Spleen (tissue), 11 donors: Measurements from ENCODE around the gene IKZF5. TPM values are rescaled to one million over a fixed set of nuclear protein-coding genes. Genes with fewer than 3 reads are reported as not detected.

Experiments
- DNase-seq: peaks from one replicate; pipeline ENCODE4 v3.0.0-alpha.2; 2020
- H3K27ac ChIP-seq, 8 donors: fragments of 200-600 bp; sonication (generic) in 7 of 8; 1 replicate in 4 of 8; 2 replicates in 4 of 8; pipeline versions ENCODE4 v1.5.0 to v1.8.0; 2016 to 2021; ENCODE audit warnings: inconsistent platforms in 4 of 8, mild to moderate bottlenecking in 4 of 8, moderate library complexity in 1 of 8
- H3K27me3 ChIP-seq, 7 donors: fragments of 200-600 bp; sonication (generic) in 6 of 7; replicated peaks in 1 of 7; 1 replicate in 4 of 7; 2 replicates in 3 of 7; pipeline versions ENCODE4 v1.5.0 to v1.8.0; 2016 to 2021; ENCODE audit warnings: inconsistent platforms in 3 of 7, mild to moderate bottlenecking in 1 of 7
- H3K36me3 ChIP-seq, 6 donors: fragments of 200-600 bp; sonication (generic) in 5 of 6; 1 replicate in 4 of 6; 2 replicates in 2 of 6; pipeline versions ENCODE4 v1.5.0 to v1.8.0; 2016 to 2021; ENCODE audit warnings: inconsistent platforms in 2 of 6
- H3K4me1 ChIP-seq, 6 donors: fragments of 200-600 bp; sonication (generic) in 5 of 6; 1 replicate in 3 of 6; 2 replicates in 3 of 6; pipeline versions ENCODE4 v1.5.0 to v1.8.0; 2016 to 2021; ENCODE audit warnings: inconsistent platforms in 3 of 6
- H3K4me3 ChIP-seq, 8 donors: fragments of 200-600 bp; sonication (generic) in 7 of 8; 1 replicate in 4 of 8; 2 replicates in 4 of 8; pipeline versions ENCODE4 v1.5.0 to v1.8.0; 2016 to 2021; ENCODE audit warnings: inconsistent platforms in 4 of 8, mild to moderate bottlenecking in 4 of 8, moderate library complexity in 2 of 8
- H3K9me3 ChIP-seq, 8 donors: fragments of 200-600 bp; sonication (generic) in 7 of 8; 1 replicate in 4 of 8; 2 replicates in 4 of 8; pipeline versions ENCODE4 v1.5.0 to v1.8.0; 2016 to 2021; ENCODE audit warnings: inconsistent platforms in 4 of 8
- CTCF ChIP-seq, 11 experiments: fragments of 200-600 bp in 7 of 11; fragments of 450-650 bp in 4 of 11; sonication (generic) in 4 of 11; IDR thresholded peaks in 8 of 11; conservative IDR thresholded peaks in 3 of 11; 1 replicate in 7 of 11; 2 replicates in 4 of 11; pipeline versions ENCODE4 v1.4.0 to v1.8.0; 2016 to 2021; ENCODE audit warnings: antibody characterized with exemption in 11 of 11, inconsistent platforms in 4 of 11, mild to moderate bottlenecking in 1 of 11
- POLR2A ChIP-seq, 3 donors: fragments of 450-650 bp; IDR thresholded peaks; one replicate each; pipeline ENCODE4 v1.5.1; 2017; ENCODE audit warnings: antibody characterized with exemption in 3 of 3, mild to moderate bottlenecking in 1 of 3
- POLR2AphosphoS5 ChIP-seq, 3 donors: sonication (generic); formaldehyde crosslinking; IDR thresholded peaks; one replicate each; pipeline ENCODE4 v1.5.1; 2017; ENCODE audit warnings: antibody characterized with exemption in 3 of 3
- WGBS, 5 donors: extraction: QIAGEN DNeasy Blood & Tissue Kit in 3 of 5; methylation state at CpG; one replicate each; pipeline versions ENCODE4 v1.1.5 to v1.1.7; 2013 to 2018; 5-methylcytosine and 5-hydroxymethylcytosine counted together
- intact Hi-C: fragments of 100-400 bp; cut with DNase I; formaldehyde crosslinking; loops from one replicate; pipeline ENCODE4 v1.15.0; 2023; ENCODE audit warnings: low total_unique reads
- polyA plus RNA-seq, 3 donors: library from polyadenylated mRNA; stranded (reverse); fragments of 200-250 nt; gene quantifications; one replicate each; pipeline ENCODE4 v1.2.1, GENCODE V29; 2013
- total RNA-seq, 7 donors: library from RNA; depleted of rRNA in 3 of 7; stranded (reverse); fragments of >200 nt in 3 of 7; fragmentation: NEBNext Ultra II Directional in 4 of 7; extraction: Animal tissue kit (Norgen Biotek cat#: 25700) in 4 of 7; gene quantifications; one replicate each; pipeline versions ENCODE4 v1.1.0 to v1.2.1, GENCODE V29; 2016 to 2021
- donor health status: healthy with polysubstance abuse.
- donor health status: DM: no; HTN: no; CAD: no; lungs with moderate emphysema.
- donor health status: DM: no; HTN: no; CAD: no.
- donor health status: Bipolar disorder and iron deficiency.
- donor health status: healthy.
- donor health status: DM: no; HTN: no; CAD: no.
- donor health status: DM: yes; HTN: yes; CAD: no.

IKZF5 gene
- total and polyA plus RNA-seq, 10 donors = 8.9 to 26.7 (median 16.2) TPM

GRCh38 chr10:123016228-123016627 lies 7.6 kb upstream of the IKZF5 start:
- H3K27ac ChIP-seq = no peak overlapping the region
- intact Hi-C loops = no loop called here

GRCh38 chr10:123014772-123015171 lies 6.2 kb upstream of the IKZF5 start:
- Histone ChIP-seq H3K36me3 (peaks cover 0 to 5% (median 0%) of the 10 kb centered on the region in 6 donors), H3K27ac (no peak overlapping the region), H3K9me3 (no peaks in the 10 kb centered on the region), H3K4me3 (no peak overlapping the region), H3K4me1 (peaks cover 4 to 13% (median 8%) of the 10 kb centered on the region in 6 donors), H3K27me3 (no peaks in the 10 kb centered on the region)
- intact Hi-C loops = no loop called here
- TF ChIP-seq CTCF (IDR thresholded peaks at IDR 0.05 in 8 of 11, conservative IDR thresholded peaks at IDR 0.05 in 3 of 11) (no peak), POLR2AphosphoS5 (IDR thresholded peaks at IDR 0.05) (no peak), POLR2A (IDR thresholded peaks at IDR 0.05) (no peak)
- no peak for DNase-seq
- 96 to 98% (median 98%) methylated on average over 2 of the region's 2 CpGs for WGBS, 5 donors

More at GRCh38 chr10:123016228-123016627, 7.6 kb upstream of the IKZF5 start:
- H3K4me3 ChIP-seq = no peak overlapping the region
- no peak for DNase-seq
- no peaks in the 10 kb centered on the region for H3K9me3 ChIP-seq
- no peak for TF ChIP-seq CTCF (IDR thresholded peaks at IDR 0.05 in 8 of 11, conservative IDR thresholded peaks at IDR 0.05 in 3 of 11)
- TF ChIP-seq POLR2AphosphoS5 (IDR thresholded peaks at IDR 0.05) = no peak
- no peak for TF ChIP-seq POLR2A (IDR thresholded peaks at IDR 0.05)
- peaks cover 0 to 5% (median 0%) of the 10 kb centered on the region in 6 donors for H3K36me3 ChIP-seq
- no peaks in the 10 kb centered on the region for H3K4me1 ChIP-seq
- WGBS, 5 donors = 91 to 98% (median 93%) methylated on average over 4 of the region's 4 CpGs
- H3K27me3 ChIP-seq = no peaks in the 10 kb centered on the region

- H3K4me1 ChIP-seq = peaks cover 4 to 21% (median 13%) of the 10 kb centered on the region in 6 donors
- WGBS, 5 donors = 92 to 97% (median 95%) methylated on average over 29 to 43 of the region's 43 CpGs
- no peak overlapping the region for H3K4me3 ChIP-seq
- no peaks in the 10 kb centered on the region for H3K27me3 ChIP-seq
- intact Hi-C loops = no loop called here
- peaks cover 0 to 5% (median 0%) of the 10 kb centered on the region in 6 donors for H3K36me3 ChIP-seq
- no peak for TF ChIP-seq POLR2AphosphoS5 (IDR thresholded peaks at IDR 0.05)
- TF ChIP-seq CTCF (IDR thresholded peaks at IDR 0.05 in 8 of 11, conservative IDR thresholded peaks at IDR 0.05 in 3 of 11) = no peak
- TF ChIP-seq POLR2A (IDR thresholded peaks at IDR 0.05) = no peak
- peak; percentile 74 for DNase-seq
- H3K9me3 ChIP-seq = no peaks in the 10 kb centered on the region
- H3K27ac ChIP-seq = no peak overlapping the region
Observed at GRCh38 chr10:123013456-123014419, 5.1 kb upstream of the IKZF5 start.

GRCh38 chr10:123011987-123012386 lies 3.4 kb upstream of the IKZF5 start:
- DNase-seq = no peak
- no peak overlapping the region for H3K27ac ChIP-seq
- no peaks in the 10 kb centered on the region for H3K27me3 ChIP-seq
- H3K4me1 ChIP-seq = peaks cover 12 to 31% (median 23%) of the 10 kb centered on the region in 6 donors
- H3K4me3 ChIP-seq = no peak overlapping the region
- WGBS, 5 donors = 93 to 98% (median 96%) methylated on average over 3 of the region's 3 CpGs
- intact Hi-C loops = no loop called here
- H3K9me3 ChIP-seq = no peaks in the 10 kb centered on the region
- TF ChIP-seq POLR2A (IDR thresholded peaks at IDR 0.05) (no peak), CTCF (IDR thresholded peaks at IDR 0.05 in 8 of 11, conservative IDR thresholded peaks at IDR 0.05 in 3 of 11) (no peak), POLR2AphosphoS5 (IDR thresholded peaks at IDR 0.05) (no peak)
- H3K36me3 ChIP-seq = peaks cover 0 to 5% (median 0%) of the 10 kb centered on the region in 6 donors
